ENCODE data around the gene KLHL24.

The KLHL24 gene

DNA sequence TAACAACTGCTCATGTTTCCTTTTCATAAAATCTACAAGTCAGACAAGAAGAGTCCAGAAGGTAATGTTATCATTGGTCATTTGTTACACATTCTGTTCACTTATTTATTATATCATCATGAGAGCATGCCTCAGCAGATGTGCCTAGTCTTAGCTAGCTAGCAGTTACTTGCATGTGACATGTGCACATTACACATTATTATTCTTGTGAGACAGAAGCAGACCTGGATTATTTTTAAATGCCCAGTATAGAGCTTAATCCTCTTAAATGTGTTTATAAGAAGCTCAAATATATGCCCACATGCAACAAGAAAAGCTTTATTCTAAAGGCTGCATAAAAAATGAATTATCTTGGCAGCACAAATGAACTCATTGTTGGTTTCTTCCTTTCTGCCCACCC, 74.8 kb downstream of the KLHL24 start:
- DNase-seq = no peak
- H3K4me1 Mint-ChIP-seq = no peaks in the 10 kb centered on the region
- TF ChIP-seq, protein P1, sequence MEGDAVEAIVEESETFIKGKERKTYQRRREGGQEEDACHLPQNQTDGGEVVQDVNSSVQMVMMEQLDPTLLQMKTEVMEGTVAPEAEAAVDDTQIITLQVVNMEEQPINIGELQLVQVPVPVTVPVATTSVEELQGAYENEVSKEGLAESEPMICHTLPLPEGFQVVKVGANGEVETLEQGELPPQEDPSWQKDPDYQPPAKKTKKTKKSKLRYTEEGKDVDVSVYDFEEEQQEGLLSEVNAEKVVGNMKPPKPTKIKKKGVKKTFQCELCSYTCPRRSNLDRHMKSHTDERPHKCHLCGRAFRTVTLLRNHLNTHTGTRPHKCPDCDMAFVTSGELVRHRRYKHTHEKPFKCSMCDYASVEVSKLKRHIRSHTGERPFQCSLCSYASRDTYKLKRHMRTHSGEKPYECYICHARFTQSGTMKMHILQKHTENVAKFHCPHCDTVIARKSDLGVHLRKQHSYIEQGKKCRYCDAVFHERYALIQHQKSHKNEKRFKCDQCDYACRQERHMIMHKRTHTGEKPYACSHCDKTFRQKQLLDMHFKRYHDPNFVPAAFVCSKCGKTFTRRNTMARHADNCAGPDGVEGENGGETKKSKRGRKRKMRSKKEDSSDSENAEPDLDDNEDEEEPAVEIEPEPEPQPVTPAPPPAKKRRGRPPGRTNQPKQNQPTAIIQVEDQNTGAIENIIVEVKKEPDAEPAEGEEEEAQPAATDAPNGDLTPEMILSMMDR (IDR thresholded peaks at IDR 0.05) = no peak
- peaks cover 2% of the 10 kb centered on the region for H3K27me3 Mint-ChIP-seq (ENCODE audit: low read depth, poor library complexity)
- H3K9me3 Mint-ChIP-seq = peaks cover 18% of the 10 kb centered on the region
- H3K4me3 Mint-ChIP-seq = no peak overlapping the region
- no peak overlapping the region for H3K27ac Mint-ChIP-seq
- peaks cover 62% of the 10 kb centered on the region for H3K36me3 Mint-ChIP-seq (ENCODE audit: low read depth)

DNA sequence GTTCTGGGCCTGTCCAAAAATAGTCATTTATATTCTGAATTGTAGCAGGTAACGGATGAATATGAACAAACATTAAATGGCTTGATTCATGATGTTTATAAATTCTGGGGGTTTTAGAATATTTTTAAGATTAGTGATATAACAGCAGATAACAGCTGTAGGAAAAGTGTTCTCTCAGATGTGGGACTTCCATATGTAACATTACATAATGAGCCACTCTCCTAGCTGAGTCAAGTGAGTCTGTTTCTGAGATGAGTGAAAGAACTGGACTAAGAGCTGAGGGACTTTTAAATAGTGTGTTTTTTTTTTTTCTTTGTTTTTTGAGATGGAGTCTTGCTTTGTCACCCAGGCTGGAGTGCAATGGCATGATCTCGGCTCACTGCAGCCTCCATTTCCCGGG, 76.1 kb downstream of the KLHL24 start:
- no peak for DNase-seq
- H3K27me3 Mint-ChIP-seq (ENCODE audit: low read depth, poor library complexity) = peaks cover 2% of the 10 kb centered on the region
- no peak overlapping the region for H3K4me3 Mint-ChIP-seq
- H3K27ac Mint-ChIP-seq = no peak overlapping the region
- TF ChIP-seq, protein P1 (IDR thresholded peaks at IDR 0.05) = no peak
- H3K4me1 Mint-ChIP-seq = no peaks in the 10 kb centered on the region
- peaks cover 55% of the 10 kb centered on the region for H3K36me3 Mint-ChIP-seq (ENCODE audit: low read depth)
- peaks cover 5% of the 10 kb centered on the region for H3K9me3 Mint-ChIP-seq

DNA sequence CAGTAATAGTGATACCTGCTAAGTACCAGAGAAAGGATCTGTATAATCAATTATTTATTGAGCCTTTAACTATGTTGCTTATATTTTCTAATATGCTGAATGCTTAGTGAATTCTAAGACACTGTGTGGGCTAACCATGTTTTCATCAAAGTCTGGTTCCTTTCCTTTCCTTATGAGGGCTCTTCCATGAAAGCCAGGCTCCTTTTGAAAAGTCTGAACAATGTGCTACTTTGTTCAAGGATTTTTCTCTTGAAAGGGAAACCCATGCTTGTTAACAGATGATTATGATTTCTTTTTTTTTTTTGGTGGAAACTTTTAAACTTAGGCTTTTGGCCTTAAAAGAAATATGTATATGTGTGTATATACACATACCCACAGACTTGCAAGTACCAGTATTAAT, 79.2 kb downstream of the KLHL24 start:
- Mint-ChIP-seq H3K4me1 (no peaks in the 10 kb centered on the region), H3K27me3 (ENCODE audit: low read depth, poor library complexity) (peaks cover 5% of the 10 kb centered on the region), H3K36me3 (ENCODE audit: low read depth) (peaks cover 68% of the 10 kb centered on the region), H3K9me3 (no peaks in the 10 kb centered on the region), H3K27ac (no peak overlapping the region), H3K4me3 (no peak overlapping the region)
- TF ChIP-seq, protein P1 (IDR thresholded peaks at IDR 0.05) = no peak
- no peak for DNase-seq

DNA sequence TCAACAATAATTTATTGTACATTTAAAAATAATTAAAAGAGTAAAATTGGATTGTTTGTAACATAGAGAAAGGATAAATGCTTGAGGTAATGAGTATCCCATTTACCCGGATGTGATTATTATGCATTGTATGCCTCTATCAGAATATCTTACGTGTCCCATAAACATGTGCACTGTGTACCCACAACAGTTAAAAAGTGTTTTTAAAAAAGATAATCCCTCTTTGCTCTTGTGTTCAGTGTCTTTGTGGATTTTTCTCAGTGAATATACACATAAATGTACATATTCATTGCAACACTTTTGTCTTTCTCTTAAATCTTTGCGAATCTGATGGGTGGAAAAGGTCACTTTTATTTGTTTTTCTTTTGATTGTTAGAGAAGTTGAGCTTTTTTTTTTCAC, 82.6 kb downstream of the KLHL24 start:
- no peak overlapping the region for H3K27ac Mint-ChIP-seq
- H3K4me1 Mint-ChIP-seq = no peaks in the 10 kb centered on the region
- no peak overlapping the region for H3K4me3 Mint-ChIP-seq
- H3K9me3 Mint-ChIP-seq = peaks cover 7% of the 10 kb centered on the region
- DNase-seq = no peak
- peaks cover 5% of the 10 kb centered on the region for H3K27me3 Mint-ChIP-seq (ENCODE audit: low read depth, poor library complexity)
- TF ChIP-seq, protein P1 (IDR thresholded peaks at IDR 0.05) = no peak
- peaks cover 75% of the 10 kb centered on the region for H3K36me3 Mint-ChIP-seq (ENCODE audit: low read depth)

DNA sequence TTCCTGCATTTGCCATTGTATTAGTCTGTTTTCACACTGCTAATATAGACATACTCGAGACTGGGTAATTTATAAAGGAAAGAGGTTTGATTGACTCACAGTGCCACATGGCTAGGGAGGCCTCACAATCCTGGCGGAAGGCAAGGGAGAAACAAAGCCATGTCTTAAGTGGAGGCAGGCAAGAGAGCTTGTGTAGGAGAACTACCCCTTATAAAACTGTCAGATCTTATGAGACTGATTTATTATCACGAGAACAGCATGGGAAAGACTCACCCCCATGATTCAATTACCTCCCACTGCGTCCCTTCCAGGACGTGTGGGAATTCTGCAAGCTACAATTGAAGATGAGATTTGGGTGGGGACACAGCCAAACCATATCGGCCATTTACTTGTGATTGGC, 90.0 kb downstream of the KLHL24 start:
- H3K36me3 Mint-ChIP-seq (ENCODE audit: low read depth) = peaks cover 95% of the 10 kb centered on the region
- H3K27ac Mint-ChIP-seq = peak overlapping the region; percentile 86
- DNase-seq = no peak
- TF ChIP-seq, protein P1 (IDR thresholded peaks at IDR 0.05) = no peak
- peaks cover 9% of the 10 kb centered on the region for H3K4me1 Mint-ChIP-seq
- peaks cover 26% of the 10 kb centered on the region for H3K9me3 Mint-ChIP-seq
- no peak overlapping the region for H3K4me3 Mint-ChIP-seq
- no peaks in the 10 kb centered on the region for H3K27me3 Mint-ChIP-seq (ENCODE audit: low read depth, poor library complexity)

DNA sequence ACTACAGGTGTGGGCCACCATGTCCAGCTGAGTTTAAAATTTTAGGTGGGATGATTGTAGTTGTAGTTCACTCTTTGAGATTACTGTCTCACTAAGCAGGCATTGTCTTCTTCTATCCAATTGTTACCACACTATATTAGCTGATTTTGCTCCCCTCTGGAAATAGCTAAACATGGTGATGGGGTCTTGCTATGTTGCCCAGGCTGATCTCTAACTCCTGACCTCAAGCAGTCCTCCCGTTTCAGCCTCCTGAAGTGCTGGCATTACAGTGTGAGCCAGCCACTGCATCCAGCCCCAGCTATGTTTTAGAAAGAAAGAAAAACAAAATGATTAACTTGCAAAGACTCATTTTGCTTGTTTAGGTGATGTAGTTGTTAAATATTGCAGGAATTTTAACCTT, 92.8 kb downstream of the KLHL24 start:
- Mint-ChIP-seq H3K4me1 (peaks cover 9% of the 10 kb centered on the region), H3K9me3 (peaks cover 17% of the 10 kb centered on the region), H3K27me3 (ENCODE audit: low read depth, poor library complexity) (no peaks in the 10 kb centered on the region), H3K36me3 (ENCODE audit: low read depth) (peaks cover 87% of the 10 kb centered on the region), H3K27ac (no peak overlapping the region), H3K4me3 (no peak overlapping the region)
- no peak for DNase-seq
- TF ChIP-seq, protein P1 (IDR thresholded peaks at IDR 0.05) = no peak
